Astrocyte (in vitro differentiated cells and primary cell): ENCODE results near the gene PDAP1. TPM values are rescaled to one million over a fixed set of nuclear protein-coding genes. Genes with fewer than 3 reads are reported as not detected.
"Not testable (repeated sequence)": the region's sequence is repeated elsewhere in the genome, so short reads cannot be mapped to it uniquely, and the experiment has no call there.

Experiments used
- DNase-seq: peaks from one replicate; pipeline ENCODE4 v3.0.0-alpha.2; 2010; ENCODE audit warnings: low read depth
- FAIRE-seq: peaks from 2 replicates; lab custom pipeline; 2011; peaks lifted over from hg19 to GRCh38; lab: Jason Lieb, UNC
- H2AFZ ChIP-seq: 2 replicates; pipeline ENCODE4 v1.6.0; 2012; ENCODE audit warnings: low read depth, low read length, inconsistent platforms
- H3K27ac ChIP-seq: 2 replicates; pipeline ENCODE4 v1.5.1; 2011; ENCODE audit warnings: low read depth, low read length, inconsistent platforms
- H3K27me3 ChIP-seq: 2 replicates; pipeline ENCODE4 v1.6.0; 2011; ENCODE audit warnings: low read length, inconsistent platforms; ENCODE audit not compliant: insufficient read depth
- H3K36me3 ChIP-seq: 2 replicates; pipeline ENCODE4 v1.5.1; 2011; ENCODE audit warnings: low read length, inconsistent platforms; ENCODE audit not compliant: insufficient read depth
- H3K4me1 ChIP-seq: 2 replicates; pipeline ENCODE4 v1.5.1; 2011; ENCODE audit warnings: low read length, inconsistent platforms; ENCODE audit not compliant: insufficient read depth
- H3K4me2 ChIP-seq: 2 replicates; pipeline ENCODE4 v1.6.0; 2012; ENCODE audit warnings: low read length, inconsistent platforms
- H3K4me3 ChIP-seq: 2 replicates; pipeline ENCODE4 v1.5.1; 2011; ENCODE audit warnings: low read depth, mild to moderate bottlenecking, low read length, inconsistent platforms; ENCODE audit not compliant: insufficient read depth
- H3K79me2 ChIP-seq: 2 replicates; pipeline ENCODE4 v1.6.0; 2012; ENCODE audit warnings: mild to moderate bottlenecking, low read length, inconsistent platforms; ENCODE audit not compliant: insufficient read depth
- H3K9ac ChIP-seq: 2 replicates; pipeline ENCODE4 v1.6.0; 2012; ENCODE audit warnings: mild to moderate bottlenecking, low read length, inconsistent platforms
- H3K9me3 ChIP-seq: 2 replicates; pipeline ENCODE4 v1.5.1; 2012; ENCODE audit warnings: low read depth, mild to moderate bottlenecking, low read length, inconsistent platforms; ENCODE audit not compliant: insufficient read depth
- H4K20me1 ChIP-seq: 2 replicates; pipeline ENCODE4 v1.6.0; 2012; ENCODE audit warnings: low read length, inconsistent platforms; ENCODE audit not compliant: insufficient read depth
- H3K27ac Mint-ChIP-seq: one replicate; pipeline ENCODE4 v1.8.0; 2021; ENCODE audit warnings: mild to moderate bottlenecking, mixed read lengths; ENCODE audit not compliant: unreplicated experiment
- H3K27me3 Mint-ChIP-seq: one replicate; pipeline ENCODE4 v1.8.0; 2021; ENCODE audit warnings: low read depth, mixed read lengths; ENCODE audit not compliant: unreplicated experiment
- H3K36me3 Mint-ChIP-seq: one replicate; pipeline ENCODE4 v1.8.0; 2021; ENCODE audit warnings: low read depth, mixed read lengths; ENCODE audit not compliant: unreplicated experiment
- H3K4me1 Mint-ChIP-seq: one replicate; pipeline ENCODE4 v1.8.0; 2021; ENCODE audit warnings: low read depth, mixed read lengths; ENCODE audit not compliant: unreplicated experiment
- H3K4me3 Mint-ChIP-seq: one replicate; pipeline ENCODE4 v1.8.0; 2021; ENCODE audit warnings: mild to moderate bottlenecking, moderate library complexity, mixed read lengths; ENCODE audit not compliant: unreplicated experiment
- H3K9me3 Mint-ChIP-seq: one replicate; pipeline ENCODE4 v1.8.0; 2021; ENCODE audit warnings: mild to moderate bottlenecking, mixed read lengths; ENCODE audit not compliant: unreplicated experiment
- EZH2 ChIP-seq: IDR thresholded peaks from 2 replicates; pipeline ENCODE4 v1.6.1; 2012; ENCODE audit warnings: mild to moderate bottlenecking, low read length, inconsistent platforms; ENCODE audit not compliant: insufficient read depth
- total RNA-seq: library from RNA; stranded (reverse); gene quantifications from 2 replicates; pipeline ENCODE4 v1.2.1, GENCODE V29; 2021
- TF ChIP-seq, protein P1 (sequence below): IDR thresholded peaks from 2 replicates; pipeline ENCODE4 v1.5.1; 2011; ENCODE audit warnings: low read depth, mild to moderate bottlenecking, inconsistent platforms, low read length, moderate library complexity; ENCODE audit not compliant: insufficient read depth

PDAP1 gene
- total RNA-seq, 1 donor from 2014 or later = 106 TPM

DNA sequence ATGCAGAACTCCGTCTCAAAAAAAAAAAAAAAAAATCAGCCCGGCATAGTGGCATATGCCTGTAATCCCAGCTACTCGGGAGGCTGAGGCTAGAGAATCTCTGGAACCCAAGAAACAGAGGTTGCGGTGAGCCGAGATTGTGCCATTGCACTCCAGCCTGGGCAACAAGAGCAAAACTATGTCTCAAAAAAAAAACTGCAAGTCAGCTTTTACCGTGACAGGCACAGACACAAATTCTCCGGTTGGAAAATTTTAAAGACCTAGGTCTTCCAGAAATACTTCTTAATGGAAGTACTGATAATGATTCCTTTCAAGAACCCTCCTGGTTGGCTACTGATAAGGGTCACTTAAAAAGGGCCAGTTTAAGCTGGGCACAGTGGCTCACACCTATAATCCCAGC is 53.3 kb downstream of the PDAP1 start:
- Histone ChIP-seq H3K27me3 (no peaks in the 10 kb centered on the region), H3K36me3 (peaks cover 39% of the 10 kb centered on the region), H3K9ac (no peak overlapping the region), H2AFZ (no peak overlapping the region), H3K27ac (no peak overlapping the region), H3K9me3 (no peaks in the 10 kb centered on the region), H4K20me1 (peaks cover 25% of the 10 kb centered on the region), H3K4me2 (no peak overlapping the region), H3K4me3 (no peak overlapping the region), H3K4me1 (no peaks in the 10 kb centered on the region), H3K79me2 (peaks cover 13% of the 10 kb centered on the region)
- H3K4me3 Mint-ChIP-seq = no peak overlapping the region
- H3K27me3 Mint-ChIP-seq = no peaks in the 10 kb centered on the region
- TF ChIP-seq EZH2 = no peak
- TF ChIP-seq, protein P1, sequence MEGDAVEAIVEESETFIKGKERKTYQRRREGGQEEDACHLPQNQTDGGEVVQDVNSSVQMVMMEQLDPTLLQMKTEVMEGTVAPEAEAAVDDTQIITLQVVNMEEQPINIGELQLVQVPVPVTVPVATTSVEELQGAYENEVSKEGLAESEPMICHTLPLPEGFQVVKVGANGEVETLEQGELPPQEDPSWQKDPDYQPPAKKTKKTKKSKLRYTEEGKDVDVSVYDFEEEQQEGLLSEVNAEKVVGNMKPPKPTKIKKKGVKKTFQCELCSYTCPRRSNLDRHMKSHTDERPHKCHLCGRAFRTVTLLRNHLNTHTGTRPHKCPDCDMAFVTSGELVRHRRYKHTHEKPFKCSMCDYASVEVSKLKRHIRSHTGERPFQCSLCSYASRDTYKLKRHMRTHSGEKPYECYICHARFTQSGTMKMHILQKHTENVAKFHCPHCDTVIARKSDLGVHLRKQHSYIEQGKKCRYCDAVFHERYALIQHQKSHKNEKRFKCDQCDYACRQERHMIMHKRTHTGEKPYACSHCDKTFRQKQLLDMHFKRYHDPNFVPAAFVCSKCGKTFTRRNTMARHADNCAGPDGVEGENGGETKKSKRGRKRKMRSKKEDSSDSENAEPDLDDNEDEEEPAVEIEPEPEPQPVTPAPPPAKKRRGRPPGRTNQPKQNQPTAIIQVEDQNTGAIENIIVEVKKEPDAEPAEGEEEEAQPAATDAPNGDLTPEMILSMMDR = no peak
- H3K36me3 Mint-ChIP-seq = peaks cover 25% of the 10 kb centered on the region
- H3K4me1 Mint-ChIP-seq = no peaks in the 10 kb centered on the region
- FAIRE-seq (no peak), DNase-seq (no peak)
- H3K9me3 Mint-ChIP-seq = no peaks in the 10 kb centered on the region
- no peak overlapping the region for H3K27ac Mint-ChIP-seq

DNA sequence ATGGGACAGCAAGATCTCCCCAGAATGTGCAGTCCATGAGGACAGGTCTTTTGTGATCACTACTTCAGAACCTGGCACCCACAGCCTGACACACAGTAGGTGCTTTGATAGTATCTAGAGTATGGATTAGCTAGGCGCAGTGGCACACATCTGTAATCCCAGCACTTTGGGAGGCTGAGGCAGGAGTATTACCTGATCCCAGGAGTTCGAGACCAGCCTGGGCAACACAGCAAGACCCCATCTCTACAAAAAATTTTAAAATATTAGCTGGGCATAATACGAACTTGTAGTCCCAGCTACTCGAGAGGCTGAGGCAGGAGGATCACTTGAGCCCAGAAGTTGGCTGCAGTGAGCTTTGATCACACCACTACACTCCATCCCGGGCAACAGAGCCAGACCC is 56.1 kb downstream of the PDAP1 start:
- Mint-ChIP-seq H3K36me3 (peaks cover 22% of the 10 kb centered on the region), H3K27me3 (no peaks in the 10 kb centered on the region), H3K27ac (no peak overlapping the region), H3K9me3 (no peaks in the 10 kb centered on the region), H3K4me3 (no peak overlapping the region), H3K4me1 (no peaks in the 10 kb centered on the region)
- H3K4me1 ChIP-seq = no peaks in the 10 kb centered on the region
- no peaks in the 10 kb centered on the region for H3K27me3 ChIP-seq
- FAIRE-seq = no peak
- no peaks in the 10 kb centered on the region for H3K9me3 ChIP-seq
- no peak for DNase-seq
- no peak overlapping the region for H3K9ac ChIP-seq
- H3K27ac ChIP-seq = no peak overlapping the region
- no peak overlapping the region for H3K4me2 ChIP-seq
- no peak overlapping the region for H3K4me3 ChIP-seq
- TF ChIP-seq EZH2 = no peak
- TF ChIP-seq, protein P1 = no peak
- peaks cover 18% of the 10 kb centered on the region for H3K79me2 ChIP-seq
- no peak overlapping the region for H2AFZ ChIP-seq
- peaks cover 36% of the 10 kb centered on the region for H3K36me3 ChIP-seq
- peaks cover 20% of the 10 kb centered on the region for H4K20me1 ChIP-seq

DNA sequence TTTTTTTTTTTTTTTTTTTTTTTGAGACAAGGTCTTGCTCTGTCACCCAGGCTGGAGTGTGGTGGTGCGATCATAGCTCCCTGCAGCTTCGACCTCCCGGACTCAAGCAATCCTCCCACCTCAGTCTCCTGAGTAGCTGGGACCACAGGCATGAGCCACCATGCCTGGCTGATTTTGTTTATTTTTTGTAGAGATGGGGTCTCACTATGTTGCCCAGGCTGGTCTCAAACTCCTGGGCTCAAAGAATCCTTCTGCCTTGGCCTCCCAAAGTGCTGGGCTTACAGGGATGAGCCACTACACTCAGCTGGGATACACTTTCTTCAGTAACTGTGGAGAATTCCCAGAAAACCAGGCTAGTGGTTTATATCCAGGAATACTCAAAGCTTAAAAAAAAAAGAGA is 57.8 kb downstream of the PDAP1 start:
- H2AFZ ChIP-seq, H3K4me1 Mint-ChIP-seq, H3K27ac ChIP-seq, H3K27me3 ChIP-seq, DNase-seq, H3K4me2 ChIP-seq, H3K4me3 ChIP-seq, H3K9me3 Mint-ChIP-seq, H3K9ac ChIP-seq, H3K27ac Mint-ChIP-seq, H3K9me3 ChIP-seq, H3K4me1 ChIP-seq, H3K4me3 Mint-ChIP-seq, H3K27me3 Mint-ChIP-seq, FAIRE-seq: not testable (repeated sequence)
- H3K36me3 Mint-ChIP-seq = peaks cover 20% of the 10 kb centered on the region
- peaks cover 18% of the 10 kb centered on the region for H3K79me2 ChIP-seq
- peaks cover 25% of the 10 kb centered on the region for H4K20me1 ChIP-seq
- H3K36me3 ChIP-seq = peaks cover 38% of the 10 kb centered on the region

Other genes with a start within 250 kb of the PDAP1 start
- not detected in 2 replicates for gene KPNA7, start 200.5 kb downstream of the PDAP1 start, total RNA-seq
- gene MYH16, start 135.8 kb downstream of the PDAP1 start, total RNA-seq = 0.11 and 0.24 TPM in 2 replicates
- 185 and 198 TPM in 2 replicates for gene ARPC1A, start 82.7 kb downstream of the PDAP1 start, total RNA-seq
- gene ARPC1B, start 33.9 kb downstream of the PDAP1 start, total RNA-seq = 170 and 175 TPM in 2 replicates
- 167 and 176 TPM in 2 replicates for gene BUD31, start 372 bp upstream of the PDAP1 start, total RNA-seq
- gene PTCD1, start 30.2 kb upstream of the PDAP1 start, total RNA-seq = 5.8 and 7.4 TPM in 2 replicates
- 42.8 and 46.8 TPM in 2 replicates for gene CPSF4, start 30.3 kb upstream of the PDAP1 start, total RNA-seq
- gene ATP5MF, start 57.6 kb upstream of the PDAP1 start, total RNA-seq = 307 and 329 TPM in 2 replicates
- gene ZNF789, start 64.3 kb upstream of the PDAP1 start, total RNA-seq = 18.3 and 21.7 TPM in 2 replicates
- gene ZNF394, start 91.7 kb upstream of the PDAP1 start, total RNA-seq = 20.0 and 25.7 TPM in 2 replicates
- 15.3 and 16.4 TPM in 2 replicates for gene ZKSCAN5, start 96.1 kb upstream of the PDAP1 start, total RNA-seq
- 4.7 TPM in 2 replicates for gene FAM200A, start 143.5 kb upstream of the PDAP1 start, total RNA-seq
- gene ZNF655, start 150.0 kb upstream of the PDAP1 start, total RNA-seq = 54.1 and 59.7 TPM in 2 replicates
- gene TMEM225B, start 189.7 kb upstream of the PDAP1 start, total RNA-seq = 0.23 and 0.43 TPM in 2 replicates
- gene ZSCAN25, start 208.3 kb upstream of the PDAP1 start, total RNA-seq = 13.3 and 14.6 TPM in 2 replicates